ENCODE results near the gene ABTB2. TPM values are rescaled to one million over a fixed set of nuclear protein-coding genes. Genes with fewer than 3 reads are reported as not detected.

ABTB2 gene
- total RNA-seq, 4 donors from 2014 or later: 5.0 to 44.1 (median 33.0) TPM

DNA sequence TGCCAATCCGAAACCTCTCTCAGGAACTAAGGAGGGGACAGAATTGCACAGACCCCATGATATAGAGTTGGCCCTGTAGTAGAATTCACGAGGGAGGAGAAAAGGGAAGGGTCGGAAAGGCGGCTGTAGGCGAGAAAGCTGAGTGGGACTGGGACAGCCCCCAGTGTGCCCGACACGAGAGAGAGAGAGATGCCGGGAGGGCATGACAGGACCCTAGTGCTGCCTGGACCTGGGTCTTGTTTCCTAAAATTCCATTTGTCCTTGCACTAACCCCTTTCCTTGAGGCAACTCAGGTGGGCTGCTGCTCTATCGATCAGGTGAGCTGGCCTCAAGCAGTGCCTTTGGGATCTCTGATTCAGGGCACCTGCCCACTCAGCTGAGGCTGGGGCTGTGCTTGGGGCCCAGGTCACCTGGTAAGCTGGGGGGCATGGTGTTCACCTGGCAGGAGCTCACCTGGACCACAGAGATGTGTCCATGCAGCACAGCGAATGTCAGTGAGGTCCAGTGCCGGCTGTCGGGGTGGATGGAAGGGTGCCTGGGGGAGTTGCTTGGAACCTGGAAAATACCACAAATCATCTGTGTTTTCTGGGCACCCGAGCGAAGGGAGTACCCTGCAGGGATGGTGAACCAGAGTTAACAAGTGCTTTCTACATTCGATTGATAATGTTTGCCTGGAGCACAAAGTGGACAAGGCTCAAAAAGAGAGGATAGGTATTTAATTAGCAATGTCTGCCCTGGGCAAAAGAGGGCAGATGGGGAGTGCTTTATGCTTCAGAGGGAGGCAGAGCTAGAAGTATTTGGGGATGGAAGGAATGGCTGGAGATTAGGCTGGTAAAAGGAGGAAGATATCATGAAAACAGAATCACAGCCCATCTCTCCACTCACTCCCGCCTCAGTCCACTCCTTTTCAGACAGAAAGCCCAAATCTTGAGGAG, 190.7 kb downstream of the ABTB2 start:
- Histone ChIP-seq H3K4me3 (no peak overlapping the region), H3K4me1 (no peaks in the 10 kb centered on the region), H3K27me3 (no peaks in the 10 kb centered on the region), H3K27ac (no peak overlapping the region), H3K36me3 (peaks cover 0 to 38% (median 0%) of the 10 kb centered on the region in 3 donors), H3K9me3 (no peaks in the 10 kb centered on the region)
- no peak for DNase-seq
- TF ChIP-seq POLR2A (IDR thresholded peaks at IDR 0.05): no peak
- TF ChIP-seq, protein P1, sequence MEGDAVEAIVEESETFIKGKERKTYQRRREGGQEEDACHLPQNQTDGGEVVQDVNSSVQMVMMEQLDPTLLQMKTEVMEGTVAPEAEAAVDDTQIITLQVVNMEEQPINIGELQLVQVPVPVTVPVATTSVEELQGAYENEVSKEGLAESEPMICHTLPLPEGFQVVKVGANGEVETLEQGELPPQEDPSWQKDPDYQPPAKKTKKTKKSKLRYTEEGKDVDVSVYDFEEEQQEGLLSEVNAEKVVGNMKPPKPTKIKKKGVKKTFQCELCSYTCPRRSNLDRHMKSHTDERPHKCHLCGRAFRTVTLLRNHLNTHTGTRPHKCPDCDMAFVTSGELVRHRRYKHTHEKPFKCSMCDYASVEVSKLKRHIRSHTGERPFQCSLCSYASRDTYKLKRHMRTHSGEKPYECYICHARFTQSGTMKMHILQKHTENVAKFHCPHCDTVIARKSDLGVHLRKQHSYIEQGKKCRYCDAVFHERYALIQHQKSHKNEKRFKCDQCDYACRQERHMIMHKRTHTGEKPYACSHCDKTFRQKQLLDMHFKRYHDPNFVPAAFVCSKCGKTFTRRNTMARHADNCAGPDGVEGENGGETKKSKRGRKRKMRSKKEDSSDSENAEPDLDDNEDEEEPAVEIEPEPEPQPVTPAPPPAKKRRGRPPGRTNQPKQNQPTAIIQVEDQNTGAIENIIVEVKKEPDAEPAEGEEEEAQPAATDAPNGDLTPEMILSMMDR (IDR thresholded peaks at IDR 0.05): no peak

DNA sequence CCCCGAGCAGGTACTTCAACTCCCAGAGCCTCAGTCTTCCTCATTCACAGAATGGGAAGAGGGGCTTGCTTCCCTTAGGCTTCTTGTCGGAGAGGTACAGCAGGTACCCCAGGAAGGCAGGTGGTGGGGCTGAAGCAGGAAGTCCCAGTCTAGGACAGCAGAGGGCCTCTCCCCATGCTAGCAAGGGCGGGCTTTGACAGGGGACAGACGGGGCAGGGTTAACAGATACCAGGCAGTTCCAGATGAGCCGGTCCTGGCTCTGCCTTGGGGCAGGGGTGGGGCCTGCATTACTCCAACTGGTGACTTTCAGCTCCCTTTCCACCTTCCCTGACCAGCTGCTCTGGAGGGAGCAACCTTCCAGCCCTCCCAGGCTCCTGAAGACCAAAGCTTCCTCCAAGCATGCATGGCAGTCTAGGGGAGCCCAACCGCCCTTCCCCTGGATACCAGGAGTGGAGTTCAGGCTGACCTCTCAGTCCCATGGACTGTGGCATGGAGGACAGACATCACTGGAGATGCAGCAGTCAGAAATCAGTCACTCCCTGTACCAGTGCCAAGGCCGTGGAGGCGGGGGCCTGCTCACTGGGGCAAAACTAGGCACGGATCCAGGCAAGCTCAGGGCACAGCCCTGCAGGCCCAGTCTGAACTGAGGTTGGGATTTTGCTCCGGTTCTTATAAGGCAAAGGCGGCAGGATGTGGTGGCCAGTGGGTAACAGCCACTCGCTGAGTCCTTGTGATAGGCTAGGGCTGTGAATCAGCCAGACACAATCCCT, 191.8 kb downstream of the ABTB2 start:
- Histone ChIP-seq H3K36me3 (peaks cover 0 to 39% (median 0%) of the 10 kb centered on the region in 3 donors), H3K27me3 (no peaks in the 10 kb centered on the region), H3K4me3 (no peak overlapping the region), H3K27ac (no peak overlapping the region), H3K9me3 (no peaks in the 10 kb centered on the region), H3K4me1 (no peaks in the 10 kb centered on the region)
- DNase-seq: no peak
- no peak for TF ChIP-seq POLR2A (IDR thresholded peaks at IDR 0.05)
- TF ChIP-seq, protein P1 (IDR thresholded peaks at IDR 0.05): no peak

GRCh38 chr11:34165121-34165520, 192.7 kb downstream of the ABTB2 start:
- no peak for TF ChIP-seq POLR2A (IDR thresholded peaks at IDR 0.05)
- TF ChIP-seq, protein P1 (IDR thresholded peaks at IDR 0.05): no peak
- no peak overlapping the region for H3K27ac ChIP-seq
- DNase-seq: no peak
- H3K36me3 ChIP-seq: peaks cover 0 to 42% (median 0%) of the 10 kb centered on the region in 3 donors
- H3K9me3 ChIP-seq: no peaks in the 10 kb centered on the region
- no peak overlapping the region for H3K4me3 ChIP-seq
- no peaks in the 10 kb centered on the region for H3K27me3 ChIP-seq
- H3K4me1 ChIP-seq: no peaks in the 10 kb centered on the region

DNA sequence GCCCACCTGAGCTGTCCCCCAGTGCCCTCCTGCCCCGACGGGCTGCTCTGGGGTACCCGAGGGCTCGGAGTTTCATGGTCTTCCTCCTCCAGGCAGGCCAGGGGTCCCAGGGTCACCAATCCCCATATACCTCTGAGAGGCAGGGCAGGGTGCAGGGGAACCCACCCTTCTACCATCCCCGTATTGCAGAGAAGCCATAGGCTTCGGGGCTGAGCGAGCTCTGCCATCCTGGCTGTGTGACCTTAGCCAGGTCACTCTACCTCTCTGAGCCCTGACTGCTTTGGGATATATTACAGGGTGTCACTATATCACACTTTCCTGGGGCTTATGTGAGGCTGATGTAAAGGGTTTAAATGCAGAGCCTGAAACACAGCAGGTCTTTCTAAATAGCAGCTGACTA, 195.0 kb downstream of the ABTB2 start:
- Histone ChIP-seq H3K4me1 (no peaks in the 10 kb centered on the region), H3K9me3 (no peaks in the 10 kb centered on the region), H3K4me3 (no peak overlapping the region), H3K27ac (no peak overlapping the region), H3K27me3 (no peaks in the 10 kb centered on the region), H3K36me3 (peaks cover 0 to 40% (median 0%) of the 10 kb centered on the region in 3 donors)
- no peak for DNase-seq
- no peak for TF ChIP-seq POLR2A (IDR thresholded peaks at IDR 0.05)
- TF ChIP-seq, protein P1 (IDR thresholded peaks at IDR 0.05): no peak

- Histone ChIP-seq H3K36me3 (peaks cover 0 to 40% (median 0%) of the 10 kb centered on the region in 3 donors), H3K27me3 (no peaks in the 10 kb centered on the region), H3K9me3 (no peaks in the 10 kb centered on the region), H3K27ac (no peak overlapping the region), H3K4me3 (no peak overlapping the region), H3K4me1 (no peaks in the 10 kb centered on the region)
- no peak for TF ChIP-seq POLR2A (IDR thresholded peaks at IDR 0.05)
- DNase-seq: no peak
Observed at GRCh38 chr11:34162493-34162820, 195.4 kb downstream of the ABTB2 start.

All from Peyer's patch (tissue), 4 donors.